GM18870 (cell line): ENCODE data around the gene PALMD.

Experiments
- ATAC-seq: cut with Tn5 transposase; IDR thresholded peaks from one replicate; pipeline ENCODE4 v1.9.1; 2021; ENCODE audit warnings: moderate library complexity; ENCODE audit not compliant: unreplicated experiment

PALMD gene

GRCh38 chr1:99657213-99658030 lies 11.5 kb downstream of the PALMD start:
- ATAC-seq, result no peak

- ATAC-seq, result no peak
These were observed 12.0 kb downstream of the PALMD start for GRCh38 chr1:99658031-99658290.

GRCh38 chr1:99659755-99660210 lies 13.9 kb downstream of the PALMD start:
- no peak for ATAC-seq

GRCh38 chr1:99660496-99660895 lies 14.6 kb downstream of the PALMD start:
- no peak for ATAC-seq

GRCh38 chr1:99661780-99662179 lies 15.9 kb downstream of the PALMD start:
- no peak for ATAC-seq

- ATAC-seq, result no peak
These were observed 16.7 kb downstream of the PALMD start for GRCh38 chr1:99662539-99663080.

- ATAC-seq, result no peak
These were observed 17.6 kb downstream of the PALMD start for GRCh38 chr1:99663501-99663900.

- no peak for ATAC-seq
These were observed 19.3 kb downstream of the PALMD start for GRCh38 chr1:99665212-99665611.

GRCh38 chr1:99669376-99669775 lies 23.5 kb downstream of the PALMD start:
- ATAC-seq, result no peak

GRCh38 chr1:99669821-99670220 lies 23.9 kb downstream of the PALMD start:
- ATAC-seq, result no peak

- no peak for ATAC-seq
These were observed 24.7 kb downstream of the PALMD start for GRCh38 chr1:99670583-99670982.

GRCh38 chr1:99672038-99672437 lies 26.1 kb downstream of the PALMD start:
- ATAC-seq, result no peak

GRCh38 chr1:99672530-99673213 lies 26.8 kb downstream of the PALMD start:
- no peak for ATAC-seq

GRCh38 chr1:99673315-99673714 lies 27.4 kb downstream of the PALMD start:
- ATAC-seq, result no peak

- no peak for ATAC-seq
These were observed 28.5 kb downstream of the PALMD start for GRCh38 chr1:99674115-99675064.

GRCh38 chr1:99675292-99675691 lies 29.4 kb downstream of the PALMD start:
- ATAC-seq, result no peak

- no peak for ATAC-seq
These were observed 30.1 kb downstream of the PALMD start for GRCh38 chr1:99675994-99676393.

- no peak for ATAC-seq
These were observed 31.0 kb downstream of the PALMD start for GRCh38 chr1:99676876-99677275.

GRCh38 chr1:99677416-99677815 lies 31.5 kb downstream of the PALMD start:
- no peak for ATAC-seq

- ATAC-seq, result no peak
These were observed 34.4 kb downstream of the PALMD start for GRCh38 chr1:99680270-99680669.

- ATAC-seq, result no peak
These were observed 35.7 kb downstream of the PALMD start for GRCh38 chr1:99681583-99681982.
